HCT116 (cell line): ENCODE measurements around the gene MAP3K9. TPM values are rescaled to one million over a fixed set of nuclear protein-coding genes. Genes with fewer than 3 reads are reported as not detected.

Experiments
- ATAC-seq: fragments of 200-7000 bp; cut with Tn5 transposase; 2 replicates; pipeline ENCODE4 v1.9.1; 2020; ENCODE audit warnings: mild to moderate bottlenecking, moderate library complexity
- BruUV-seq: library from RNA; stranded (reverse); fragments of 400-500 nt; replicated peaks from 2 replicates; lab custom pipeline; 2021; lab: Mats Ljungman, UMichigan
- CTCF ChIA-PET: fragments of 300-600 bp; sonication (Branson Sonifier 250); formaldehyde crosslinking; loops from one replicate; lab custom pipeline; 2021; ENCODE audit warnings: antibody characterized with exemption; lab: Charles Lee
- POLR2A ChIA-PET: fragments of 300-600, 350-600 bp; sonication (Branson Sonifier 250); formaldehyde crosslinking; loops from one replicate; lab custom pipeline; 2021; ENCODE audit warnings: antibody characterized with exemption; lab: Charles Lee
- RAD21 ChIA-PET, 2 experiments: fragments of 300-600 bp; sonication (Branson Sonifier 250); formaldehyde crosslinking; loops; one replicate each; lab custom pipeline; 2023; ENCODE audit warnings: low total read pairs in 2 of 2; ENCODE audit not compliant: uncharacterized antibody in 2 of 2, unreplicated experiment in 2 of 2, low non-redundant PET in 1 of 2; lab: Charles Lee
- DNase-seq: peaks from one replicate; pipeline ENCODE4 v3.0.0-alpha.2; 2010; ENCODE audit warnings: low read depth, low spot score
- H2AFZ ChIP-seq: fragments of 200-600 bp; shearing (Covaris generic), sonication (generic); 2 replicates; pipeline ENCODE4 v1.6.1; 2017; ENCODE audit warnings: low read depth, mixed run types, mixed read lengths, antibody characterized with exemption, low read length; ENCODE audit not compliant: poor library complexity, severe bottlenecking
- H3K27ac ChIP-seq: 2 replicates; pipeline ENCODE4 v1.5.1; 2012; ENCODE audit warnings: low read depth, low read length
- H3K27me3 ChIP-seq: fragments of 200-600 bp; sonication (generic); 2 replicates; pipeline ENCODE4 v1.6.1; 2016; ENCODE audit warnings: mixed run types, low read length, mixed read lengths; ENCODE audit not compliant: insufficient read depth
- H3K36me3 ChIP-seq, 2 experiments: fragments of 200-500 bp in 1 of 2; fragments of 200-600 bp in 1 of 2; sonication (Bioruptor generic) in 1 of 2; sonication (generic) in 1 of 2; 2 replicates each; pipeline versions ENCODE4 v1.5.1 to v1.6.1; 2014 to 2016; ENCODE audit warnings: low read length in 2 of 2, inconsistent platforms in 1 of 2, mixed read lengths in 1 of 2, mixed run types in 1 of 2; ENCODE audit not compliant: insufficient read depth in 2 of 2, control insufficient read depth in 1 of 2
- H3K4me1 ChIP-seq, 2 experiments: fragments of 200-600 bp in 1 of 2; sonication (generic) in 1 of 2; 2 replicates each; pipeline versions ENCODE4 v1.5.1 to v1.6.1; 2012 to 2017; ENCODE audit warnings: low read length in 2 of 2, inconsistent platforms in 1 of 2, mild to moderate bottlenecking in 1 of 2, mixed read lengths in 1 of 2, mixed run types in 1 of 2, moderate library complexity in 1 of 2; ENCODE audit not compliant: insufficient read depth in 2 of 2, control insufficient read depth in 1 of 2
- H3K4me2 ChIP-seq: fragments of 200-600 bp; sonication (generic); 2 replicates; pipeline ENCODE4 v1.6.1; 2017; ENCODE audit warnings: mixed run types, low read length, mixed read lengths
- H3K4me3 ChIP-seq, 2 experiments: fragments of 200-600 bp in 1 of 2; sonication (generic) in 1 of 2; replicated peaks in 1 of 2; 2 replicates each; pipeline ENCODE4 v1.5.1; 2011 to 2016; ENCODE audit warnings: low read length in 2 of 2, control low read depth in 1 of 2, low read depth in 1 of 2, mild to moderate bottlenecking in 1 of 2, mixed read lengths in 1 of 2, mixed run types in 1 of 2
- H3K79me2 ChIP-seq: fragments of 200-600 bp; sonication (generic); 2 replicates; pipeline ENCODE4 v1.6.1; 2017; ENCODE audit warnings: mild to moderate bottlenecking, mixed run types, low read length, moderate library complexity, mixed read lengths; ENCODE audit not compliant: insufficient read depth
- H3K9ac ChIP-seq: fragments of 200-600 bp; sonication (generic); 2 replicates; pipeline ENCODE4 v1.6.1; 2016; ENCODE audit warnings: low read length, mixed read lengths
- H3K9me2 ChIP-seq: fragments of 200-600 bp; sonication (generic), shearing (Covaris generic); 2 replicates; pipeline ENCODE4 v1.6.1; 2017; ENCODE audit warnings: mixed run types, mild to moderate bottlenecking, moderate library complexity; ENCODE audit not compliant: insufficient read depth
- H3K9me3 ChIP-seq, 2 experiments: fragments of 200-500 bp in 1 of 2; fragments of 200-600 bp in 1 of 2; sonication (Bioruptor generic) in 1 of 2; sonication (generic) in 1 of 2; 2 replicates each; pipeline ENCODE4 v1.6.1; 2014 to 2017; ENCODE audit warnings: low read length in 2 of 2, mixed read lengths in 2 of 2, inconsistent platforms in 1 of 2, low read depth in 1 of 2, mild to moderate bottlenecking in 1 of 2, mixed run types in 1 of 2, moderate library complexity in 1 of 2; ENCODE audit not compliant: control insufficient read depth in 1 of 2, insufficient read depth in 1 of 2
- H4K20me1 ChIP-seq: fragments of 200-600 bp; sonication (generic), shearing (Covaris generic); 2 replicates; pipeline ENCODE4 v1.6.1; 2017; ENCODE audit warnings: mixed run types, mild to moderate bottlenecking, moderate library complexity; ENCODE audit not compliant: insufficient read depth
- ATF3 ChIP-seq: IDR thresholded peaks from 2 replicates; pipeline ENCODE4 v1.6.1; 2012
- CEBPB ChIP-seq: IDR thresholded peaks from 2 replicates; pipeline ENCODE4 v1.6.1; 2012; ENCODE audit warnings: low read depth
- ELF1 ChIP-seq: IDR thresholded peaks from 2 replicates; pipeline ENCODE4 v1.6.1; 2012; ENCODE audit warnings: low read depth, borderline replicate concordance
- EZH2 ChIP-seq: fragments of 200-600 bp; sonication (generic); IDR thresholded peaks from 2 replicates; pipeline ENCODE4 v1.6.1; 2017; ENCODE audit warnings: antibody characterized with exemption, mixed run types
- FOSL1 ChIP-seq: IDR thresholded peaks from 2 replicates; pipeline ENCODE4 v1.6.1; 2012; ENCODE audit warnings: low read depth
- REST ChIP-seq: IDR thresholded peaks from 2 replicates; pipeline ENCODE4 v1.6.1; 2012; ENCODE audit warnings: low read depth
- SP1 ChIP-seq: IDR thresholded peaks from 2 replicates; pipeline ENCODE4 v1.6.1; 2012; ENCODE audit warnings: low read depth
- YY1 ChIP-seq: IDR thresholded peaks from 2 replicates; pipeline ENCODE4 v1.6.1; 2011; ENCODE audit warnings: low read length, low read depth, moderate library complexity, mild to moderate bottlenecking; ENCODE audit not compliant: insufficient replicate concordance; ENCODE audit errors: extremely low read depth
- intact Hi-C: fragments of 100-400 bp; cut with micrococcal nuclease; formaldehyde crosslinking; loops from 2 replicates; pipeline ENCODE4 v1.10.0; 2022
- total RNA-seq: library from RNA; stranded (reverse); gene quantifications from one replicate; pipeline ENCODE4 v1.2.1, GENCODE V29; 2021; ENCODE audit not compliant: unreplicated experiment
- TF ChIP-seq, protein P1 (sequence below): IDR thresholded peaks from 2 replicates; pipeline ENCODE4 v1.6.1; 2011; ENCODE audit warnings: mild to moderate bottlenecking, low read length, moderate library complexity; ENCODE audit not compliant: insufficient replicate concordance; ENCODE audit errors: extremely low read depth
- TF ChIP-seq, protein P2 (sequence below): IDR thresholded peaks from 2 replicates; pipeline ENCODE4 v1.6.1; 2012

Gene MAP3K9
- total RNA-seq, 1 experiment from 2014 or later, result 11.7 TPM

- Histone ChIP-seq H4K20me1 (no peaks in the 10 kb centered on the region), H3K27me3 (no peaks in the 10 kb centered on the region), H3K36me3 (no peaks in the 10 kb centered on the region), H3K9ac (no peak overlapping the region), H3K4me1 (peaks cover 10 to 27% of the 10 kb centered on the region in 2 experiments; a peak in 3 of 4 replicates), H3K27ac (no peak overlapping the region), H3K4me3 (no peak overlapping the region), H2AFZ (no peak overlapping the region), H3K9me2 (no peaks in the 10 kb centered on the region), H3K79me2 (no peaks in the 10 kb centered on the region)
- BruUV-seq, result no TSS peak
- RAD21 ChIA-PET, result no interaction called here
- ATAC-seq (no peak), DNase-seq (no peak)
- POLR2A ChIA-PET, result no interaction called here
- CTCF ChIA-PET, result no interaction called here
- TF ChIP-seq, protein P1, sequence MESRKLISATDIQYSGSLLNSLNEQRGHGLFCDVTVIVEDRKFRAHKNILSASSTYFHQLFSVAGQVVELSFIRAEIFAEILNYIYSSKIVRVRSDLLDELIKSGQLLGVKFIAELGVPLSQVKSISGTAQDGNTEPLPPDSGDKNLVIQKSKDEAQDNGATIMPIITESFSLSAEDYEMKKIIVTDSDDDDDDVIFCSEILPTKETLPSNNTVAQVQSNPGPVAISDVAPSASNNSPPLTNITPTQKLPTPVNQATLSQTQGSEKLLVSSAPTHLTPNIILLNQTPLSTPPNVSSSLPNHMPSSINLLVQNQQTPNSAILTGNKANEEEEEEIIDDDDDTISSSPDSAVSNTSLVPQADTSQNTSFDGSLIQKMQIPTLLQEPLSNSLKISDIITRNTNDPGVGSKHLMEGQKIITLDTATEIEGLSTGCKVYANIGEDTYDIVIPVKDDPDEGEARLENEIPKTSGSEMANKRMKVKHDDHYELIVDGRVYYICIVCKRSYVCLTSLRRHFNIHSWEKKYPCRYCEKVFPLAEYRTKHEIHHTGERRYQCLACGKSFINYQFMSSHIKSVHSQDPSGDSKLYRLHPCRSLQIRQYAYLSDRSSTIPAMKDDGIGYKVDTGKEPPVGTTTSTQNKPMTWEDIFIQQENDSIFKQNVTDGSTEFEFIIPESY, result no peak
- TF ChIP-seq REST (no peak), CEBPB (no peak), ELF1 (no peak), SP1 (no peak), EZH2 (no peak), YY1 (no peak), ATF3 (no peak), FOSL1 (no peak)
- TF ChIP-seq, protein P2, sequence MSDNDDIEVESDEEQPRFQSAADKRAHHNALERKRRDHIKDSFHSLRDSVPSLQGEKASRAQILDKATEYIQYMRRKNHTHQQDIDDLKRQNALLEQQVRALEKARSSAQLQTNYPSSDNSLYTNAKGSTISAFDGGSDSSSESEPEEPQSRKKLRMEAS, result no peak
- TF ChIP-seq, all 23 proteins: peak for 0
- Histone ChIP-seq H3K4me2 (no peak overlapping the region), H3K9me3 (no peaks in the 10 kb centered on the region)
- intact Hi-C loops, result loop anchor here (10.0 kb wide), 1 partner anchor 245 kb away; no protein-coding TSS in a partner anchor
These were observed 99.5 kb downstream of the MAP3K9 start for GRCh38 chr14:70709726-70710382.
